Fibroblast of mammary gland (primary cell): ENCODE data around the gene WDR36.
A peak's percentile ranks its signal among the peaks of the same experiment; 100 is the strongest.

Experiments used
- DNase-seq: peaks from one replicate; pipeline ENCODE4 v3.0.0-alpha.2; 2010; ENCODE audit warnings: low read depth
- H3K4me3 ChIP-seq: 2 replicates; pipeline ENCODE4 v1.5.1; 2011; ENCODE audit warnings: low read depth, mild to moderate bottlenecking, low read length, moderate library complexity; ENCODE audit not compliant: control insufficient read depth
- CTCF ChIP-seq: conservative IDR thresholded peaks from 2 replicates; pipeline ENCODE4 v1.5.1; 2011; ENCODE audit warnings: low read depth, low read length, inconsistent platforms; ENCODE audit not compliant: control insufficient read depth, insufficient read depth

WDR36 gene

DNA sequence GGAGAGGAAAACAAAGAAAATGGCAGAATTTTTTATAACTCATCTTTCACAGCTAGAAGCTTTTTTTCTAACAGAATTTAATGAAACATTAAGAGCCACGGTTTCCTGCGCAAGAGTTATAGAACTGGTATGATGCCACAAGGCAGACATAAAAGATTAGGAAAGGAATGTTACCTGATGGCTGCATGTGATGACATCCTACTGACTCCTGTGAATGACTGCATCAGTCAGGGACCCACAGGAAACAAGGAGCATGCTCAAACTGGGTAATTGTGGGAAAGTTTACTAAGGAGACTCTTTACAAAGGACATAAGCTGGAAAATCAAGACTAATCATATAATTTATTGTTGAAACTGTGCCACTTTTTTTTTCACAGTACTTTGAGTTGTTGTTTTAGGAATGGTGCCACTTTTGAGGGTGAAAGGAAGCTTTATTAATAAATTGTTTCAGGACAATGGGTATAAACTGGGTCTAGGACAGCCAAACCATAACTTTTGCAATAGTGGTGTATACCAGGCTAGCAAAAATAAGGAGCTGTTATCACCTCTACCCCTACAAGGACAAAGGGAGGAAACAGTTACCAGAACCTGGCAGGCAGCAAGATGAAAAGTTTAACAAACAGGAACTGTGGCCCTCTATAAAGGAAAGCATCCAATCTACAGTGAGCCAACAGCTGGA lies 25.7 kb upstream of the WDR36 start:
- TF ChIP-seq CTCF: no peak
- no peak overlapping the region for H3K4me3 ChIP-seq
- no peak for DNase-seq

DNA sequence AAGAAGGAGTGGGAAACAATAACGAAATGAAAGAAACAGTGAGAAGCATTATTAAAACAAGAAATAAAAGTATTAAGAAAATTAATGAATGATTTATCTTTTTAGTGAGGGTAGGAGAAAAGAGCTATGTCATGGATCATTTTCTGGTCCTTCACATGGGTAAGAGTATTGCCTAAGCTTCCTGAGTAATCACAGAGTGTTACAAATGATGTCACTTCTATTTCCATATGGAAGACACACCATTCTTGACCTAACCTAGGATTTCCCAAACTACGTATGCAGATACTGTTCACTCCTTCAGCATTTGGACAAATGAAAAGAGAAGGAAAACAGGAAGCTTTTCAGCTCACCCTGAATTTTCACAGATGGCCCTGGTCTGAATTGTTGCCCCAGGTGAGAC lies 23.9 kb upstream of the WDR36 start:
- DNase-seq: peak; percentile 75
- H3K4me3 ChIP-seq: no peak overlapping the region
- TF ChIP-seq CTCF: no peak

- no peak overlapping the region for H3K4me3 ChIP-seq
- peak; percentile 90 for DNase-seq
- TF ChIP-seq CTCF: no peak
Observed at GRCh38 chr5:111069839-111070238, 22.3 kb upstream of the WDR36 start.

DNA sequence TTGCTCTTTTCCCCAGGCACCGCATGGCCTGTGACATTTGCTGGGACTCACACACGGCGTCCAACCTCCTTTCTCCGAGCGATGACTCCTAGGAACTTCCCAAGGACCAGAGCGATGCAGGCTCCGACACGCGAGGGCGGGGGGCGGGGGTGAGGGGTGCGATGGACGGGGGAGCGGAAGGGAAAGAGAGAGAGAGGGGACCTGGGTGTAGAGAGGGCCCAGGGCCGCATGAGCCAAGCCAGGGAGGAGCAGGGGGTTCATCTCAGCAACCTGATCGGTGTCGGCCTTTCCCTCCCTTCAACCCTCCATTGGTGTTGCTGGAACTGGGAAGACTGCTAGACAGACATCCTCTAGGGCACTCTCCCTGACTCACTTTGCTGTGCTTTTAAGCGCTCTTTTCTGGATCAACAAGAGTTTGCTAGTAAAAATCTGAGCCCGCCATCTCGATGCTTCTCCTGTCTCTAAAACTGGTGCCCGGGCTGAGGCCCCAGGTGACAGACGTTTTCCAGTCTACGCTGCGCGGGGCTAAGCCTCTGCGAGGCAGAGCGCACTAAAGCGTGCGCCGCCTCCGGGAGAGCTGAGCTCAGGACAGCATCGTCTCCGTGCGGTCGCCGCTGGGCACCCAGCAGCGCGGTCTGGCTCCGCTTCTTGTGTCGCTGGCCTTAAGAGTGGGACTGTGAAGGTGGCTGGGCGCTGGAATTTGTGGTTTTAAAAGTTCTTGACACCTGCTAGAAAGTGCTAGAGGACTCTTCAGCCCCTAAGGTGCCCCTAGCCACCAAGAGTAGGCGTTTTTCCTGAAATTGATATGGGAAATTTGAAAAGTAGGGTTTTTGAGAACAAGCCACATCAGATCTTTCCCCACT lies 21.6 kb upstream of the WDR36 start:
- peak overlapping the region; percentile 25 for H3K4me3 ChIP-seq
- TF ChIP-seq CTCF: no peak
- peak; percentile 30 for DNase-seq

DNA sequence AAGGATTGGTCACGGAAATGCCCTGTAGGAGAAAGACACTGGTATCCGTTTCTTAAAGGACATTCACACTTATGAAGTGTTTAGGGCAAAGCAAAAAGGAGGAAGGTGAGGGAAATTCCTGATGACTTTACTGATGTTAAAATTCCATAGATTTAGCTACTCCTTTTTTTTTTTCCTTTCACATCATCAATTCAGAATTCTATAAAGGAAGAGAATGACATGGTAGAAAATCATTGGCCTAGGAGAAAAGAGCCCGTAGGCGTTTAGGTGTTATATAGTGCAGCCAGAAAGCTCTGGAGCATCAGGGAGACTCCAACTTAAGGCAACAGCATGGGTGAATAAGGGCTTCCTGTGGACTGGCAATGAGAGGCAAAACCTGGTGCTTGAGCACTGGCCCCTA lies 20.7 kb upstream of the WDR36 start, which contains the start of gene TSLP:
Gene TSLP (plus strand): TSS at position 301 of the 400 bp plus-strand sequence. CDS start 178 bp downstream, outside the sequence.
- DNase-seq: no peak
- H3K4me3 ChIP-seq: peak within 1 kb of the TSS; percentile 25
- TF ChIP-seq CTCF: no peak

DNA sequence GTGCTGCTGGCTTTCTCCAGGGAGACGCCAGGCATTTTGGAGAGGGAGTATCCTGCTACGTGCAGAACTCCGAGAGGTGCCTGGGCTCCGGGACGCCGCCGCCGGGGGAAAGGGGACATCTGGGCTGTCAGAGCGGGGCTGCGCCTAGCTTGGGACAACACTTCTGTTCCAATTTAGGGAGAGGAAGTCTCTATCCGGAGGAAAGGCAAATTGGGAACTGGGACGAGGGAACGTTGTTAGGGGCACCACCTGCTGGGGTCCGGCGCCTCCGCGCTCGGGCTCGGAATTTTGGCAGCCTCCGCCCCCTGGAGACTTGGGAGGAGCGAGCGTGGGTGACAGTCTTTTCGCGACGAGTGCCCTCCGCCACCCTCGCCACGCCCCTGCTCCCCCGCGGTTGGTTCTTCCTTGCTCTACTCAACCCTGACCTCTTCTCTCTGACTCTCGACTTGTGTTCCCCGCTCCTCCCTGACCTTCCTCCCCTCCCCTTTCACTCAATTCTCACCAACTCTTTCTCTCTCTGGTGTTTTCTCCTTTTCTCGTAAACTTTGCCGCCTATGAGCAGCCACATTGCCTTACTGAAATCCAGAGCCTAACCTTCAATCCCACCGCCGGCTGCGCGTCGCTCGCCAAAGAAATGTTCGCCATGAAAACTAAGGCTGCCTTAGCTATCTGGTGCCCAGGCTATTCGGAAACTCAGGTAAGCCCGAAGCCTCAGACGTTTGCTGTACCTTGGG lies 19.0 kb upstream of the WDR36 start:
- TF ChIP-seq CTCF: no peak
- peak overlapping the region; percentile 55 for H3K4me3 ChIP-seq
- DNase-seq: peak; percentile 20
